ENCODE data around the gene PRSS37.

- TF ChIP-seq, protein P1, sequence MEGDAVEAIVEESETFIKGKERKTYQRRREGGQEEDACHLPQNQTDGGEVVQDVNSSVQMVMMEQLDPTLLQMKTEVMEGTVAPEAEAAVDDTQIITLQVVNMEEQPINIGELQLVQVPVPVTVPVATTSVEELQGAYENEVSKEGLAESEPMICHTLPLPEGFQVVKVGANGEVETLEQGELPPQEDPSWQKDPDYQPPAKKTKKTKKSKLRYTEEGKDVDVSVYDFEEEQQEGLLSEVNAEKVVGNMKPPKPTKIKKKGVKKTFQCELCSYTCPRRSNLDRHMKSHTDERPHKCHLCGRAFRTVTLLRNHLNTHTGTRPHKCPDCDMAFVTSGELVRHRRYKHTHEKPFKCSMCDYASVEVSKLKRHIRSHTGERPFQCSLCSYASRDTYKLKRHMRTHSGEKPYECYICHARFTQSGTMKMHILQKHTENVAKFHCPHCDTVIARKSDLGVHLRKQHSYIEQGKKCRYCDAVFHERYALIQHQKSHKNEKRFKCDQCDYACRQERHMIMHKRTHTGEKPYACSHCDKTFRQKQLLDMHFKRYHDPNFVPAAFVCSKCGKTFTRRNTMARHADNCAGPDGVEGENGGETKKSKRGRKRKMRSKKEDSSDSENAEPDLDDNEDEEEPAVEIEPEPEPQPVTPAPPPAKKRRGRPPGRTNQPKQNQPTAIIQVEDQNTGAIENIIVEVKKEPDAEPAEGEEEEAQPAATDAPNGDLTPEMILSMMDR (IDR thresholded peaks at IDR 0.05) = no peak
- no peak for TF ChIP-seq POLR2A (IDR thresholded peaks at IDR 0.05)
Observed at GRCh38 chr7:141789917-141790316, 51.4 kb downstream of the PRSS37 start, which contains the start of gene TAS2R5.

All from ovary (tissue), 3 donors.